ENCODE data around the gene AGAP2. TPM values are rescaled to one million over a fixed set of nuclear protein-coding genes. Genes with fewer than 3 reads are reported as not detected.

Gene AGAP2
- total and polyA plus RNA-seq, 2 of the 13 experiments (the other 11 are each of a cell fraction or from before 2014, with no cell fraction given), result 0.38 to 0.45 TPM

DNA sequence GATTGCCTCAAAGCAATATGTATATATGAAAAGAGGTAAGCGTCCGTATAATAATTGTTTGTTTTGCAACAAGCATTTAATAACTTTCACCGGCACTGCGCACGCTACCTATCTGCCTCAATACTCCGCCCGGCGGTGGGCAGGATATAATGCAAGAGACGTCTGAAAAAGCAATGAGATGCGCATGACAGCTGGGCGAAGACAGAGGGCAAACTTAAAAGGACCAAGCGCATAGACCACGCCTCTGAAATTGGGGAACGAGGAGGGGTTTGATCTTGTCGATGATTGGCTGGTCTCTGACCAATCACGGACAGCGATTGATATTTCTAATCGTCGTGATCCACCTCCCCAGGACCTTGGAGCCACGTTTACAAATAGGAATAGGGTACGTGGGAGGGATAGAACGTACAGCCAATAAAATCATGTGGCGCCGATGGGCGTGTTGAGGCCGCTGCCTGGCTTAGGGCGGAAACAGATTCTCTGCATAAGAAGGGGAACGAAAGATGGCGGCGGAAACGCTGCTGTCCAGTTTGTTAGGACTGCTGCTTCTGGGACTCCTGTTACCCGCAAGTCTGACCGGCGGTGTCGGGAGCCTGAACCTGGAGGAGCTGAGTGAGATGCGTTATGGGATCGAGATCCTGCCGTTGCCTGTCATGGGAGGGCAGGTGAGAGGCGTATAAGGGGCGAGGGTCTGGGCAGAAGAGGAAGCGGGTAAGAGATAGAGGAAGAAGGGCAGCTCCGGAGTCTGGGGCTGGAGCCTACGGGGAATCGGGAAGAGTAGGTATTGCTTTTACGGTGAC is 44.7 kb downstream of the AGAP2 start, which contains the start of gene OS9 (continued):
- peak; percentile 29; the same call in 1 of the 2 replicates for TF ChIP-seq ETV5 (CRISPR knock-in tag; IDR thresholded peaks at IDR 0.05; ENCODE audit: borderline replicate concordance)
- TF ChIP-seq FOXA3 (CRISPR knock-in tag; IDR thresholded peaks at IDR 0.05), result peak; percentile 52
- TF ChIP-seq ZNF770 (CRISPR knock-in tag; IDR thresholded peaks at IDR 0.05), result peak; percentile 92
- peak; percentile 52; the same call in 1 of the 2 replicates for TF ChIP-seq BRD4 (CRISPR knock-in tag; IDR thresholded peaks at IDR 0.05)
- TF ChIP-seq, protein P1, sequence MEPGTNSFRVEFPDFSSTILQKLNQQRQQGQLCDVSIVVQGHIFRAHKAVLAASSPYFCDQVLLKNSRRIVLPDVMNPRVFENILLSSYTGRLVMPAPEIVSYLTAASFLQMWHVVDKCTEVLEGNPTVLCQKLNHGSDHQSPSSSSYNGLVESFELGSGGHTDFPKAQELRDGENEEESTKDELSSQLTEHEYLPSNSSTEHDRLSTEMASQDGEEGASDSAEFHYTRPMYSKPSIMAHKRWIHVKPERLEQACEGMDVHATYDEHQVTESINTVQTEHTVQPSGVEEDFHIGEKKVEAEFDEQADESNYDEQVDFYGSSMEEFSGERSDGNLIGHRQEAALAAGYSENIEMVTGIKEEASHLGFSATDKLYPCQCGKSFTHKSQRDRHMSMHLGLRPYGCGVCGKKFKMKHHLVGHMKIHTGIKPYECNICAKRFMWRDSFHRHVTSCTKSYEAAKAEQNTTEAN (CRISPR knock-in tag; conservative IDR thresholded peaks at IDR 0.05), result 0 out of 2 replicates have a peak, but pooled peaks have one; percentile 36
- no peak for TF ChIP-seq HOXA9 (CRISPR knock-in tag; IDR thresholded peaks at IDR 0.05; ENCODE audit: borderline replicate concordance)
- no peak for TF ChIP-seq SMARCE1 (IDR thresholded peaks at IDR 0.05; ENCODE audit: borderline replicate concordance)
- TF ChIP-seq POLR2G (IDR thresholded peaks at IDR 0.05; ENCODE audit: low read depth, low read length), result peak; percentile 93
- peak; percentile 65 for TF ChIP-seq ELF3 (CRISPR knock-in tag; IDR thresholded peaks at IDR 0.05)
- peak; percentile 93 for TF ChIP-seq SIN3A (IDR thresholded peaks at IDR 0.05; ENCODE audit: borderline replicate concordance, low read depth, low read length)
- peak; percentile 59; the same call in 1 of the 2 replicates for TF ChIP-seq STAT6 (CRISPR knock-in tag; IDR thresholded peaks at IDR 0.05; ENCODE audit: borderline replicate concordance)
- TF ChIP-seq MTA1 (CRISPR knock-in tag; IDR thresholded peaks at IDR 0.05; ENCODE audit: borderline replicate concordance), result no peak
- TF ChIP-seq MYC (CRISPR knock-in tag; IDR thresholded peaks at IDR 0.05; ENCODE audit: borderline replicate concordance), result peak; percentile 16; the same call in 1 of the 2 replicates
- 0 out of 2 replicates have a peak, but pooled peaks have one; percentile 14 for TF ChIP-seq KLF11 (CRISPR knock-in tag; IDR thresholded peaks at IDR 0.05)
- peak; percentile 47; the same call in 1 of the 2 replicates for TF ChIP-seq ZNF816 (CRISPR knock-in tag; IDR thresholded peaks at IDR 0.05; ENCODE audit: borderline replicate concordance)
- TF ChIP-seq ZNF468 (CRISPR knock-in tag; IDR thresholded peaks at IDR 0.05), result no peak
- TF ChIP-seq, protein P2, sequence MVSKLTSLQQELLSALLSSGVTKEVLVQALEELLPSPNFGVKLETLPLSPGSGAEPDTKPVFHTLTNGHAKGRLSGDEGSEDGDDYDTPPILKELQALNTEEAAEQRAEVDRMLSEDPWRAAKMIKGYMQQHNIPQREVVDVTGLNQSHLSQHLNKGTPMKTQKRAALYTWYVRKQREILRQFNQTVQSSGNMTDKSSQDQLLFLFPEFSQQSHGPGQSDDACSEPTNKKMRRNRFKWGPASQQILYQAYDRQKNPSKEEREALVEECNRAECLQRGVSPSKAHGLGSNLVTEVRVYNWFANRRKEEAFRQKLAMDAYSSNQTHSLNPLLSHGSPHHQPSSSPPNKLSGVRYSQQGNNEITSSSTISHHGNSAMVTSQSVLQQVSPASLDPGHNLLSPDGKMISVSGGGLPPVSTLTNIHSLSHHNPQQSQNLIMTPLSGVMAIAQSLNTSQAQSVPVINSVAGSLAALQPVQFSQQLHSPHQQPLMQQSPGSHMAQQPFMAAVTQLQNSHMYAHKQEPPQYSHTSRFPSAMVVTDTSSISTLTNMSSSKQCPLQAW (CRISPR knock-in tag; IDR thresholded peaks at IDR 0.05), result peak; percentile 67
- no peak for TF ChIP-seq ZFP62 (CRISPR knock-in tag; IDR thresholded peaks at IDR 0.05)
- peak; percentile 89 for TF ChIP-seq HDAC1 (CRISPR knock-in tag; IDR thresholded peaks at IDR 0.05)
- 0 out of 2 replicates have a peak, but pooled peaks have one; percentile 0 for TF ChIP-seq HOXA5 (CRISPR knock-in tag; IDR thresholded peaks at IDR 0.05)
